Suprapubic skin (tissue), 3 donors: ENCODE measurements around the gene IVD.

Experiments used
- POLR2A ChIP-seq, 2 donors: fragments of 450-650 bp; IDR thresholded peaks; one replicate each; pipeline ENCODE4 v1.6.1; 2017; ENCODE audit warnings: antibody characterized with exemption in 2 of 2, mild to moderate bottlenecking in 2 of 2, moderate library complexity in 2 of 2
- TF ChIP-seq, protein P1 (sequence below), 2 donors: fragments of 200-600 bp in 1 of 2; fragments of 450-650 bp in 1 of 2; sonication (generic) in 1 of 2; IDR thresholded peaks; one replicate each; pipeline ENCODE4 v1.5.1; 2016 to 2019; ENCODE audit warnings: antibody characterized with exemption in 2 of 2, mild to moderate bottlenecking in 1 of 2, moderate library complexity in 1 of 2

DNA sequence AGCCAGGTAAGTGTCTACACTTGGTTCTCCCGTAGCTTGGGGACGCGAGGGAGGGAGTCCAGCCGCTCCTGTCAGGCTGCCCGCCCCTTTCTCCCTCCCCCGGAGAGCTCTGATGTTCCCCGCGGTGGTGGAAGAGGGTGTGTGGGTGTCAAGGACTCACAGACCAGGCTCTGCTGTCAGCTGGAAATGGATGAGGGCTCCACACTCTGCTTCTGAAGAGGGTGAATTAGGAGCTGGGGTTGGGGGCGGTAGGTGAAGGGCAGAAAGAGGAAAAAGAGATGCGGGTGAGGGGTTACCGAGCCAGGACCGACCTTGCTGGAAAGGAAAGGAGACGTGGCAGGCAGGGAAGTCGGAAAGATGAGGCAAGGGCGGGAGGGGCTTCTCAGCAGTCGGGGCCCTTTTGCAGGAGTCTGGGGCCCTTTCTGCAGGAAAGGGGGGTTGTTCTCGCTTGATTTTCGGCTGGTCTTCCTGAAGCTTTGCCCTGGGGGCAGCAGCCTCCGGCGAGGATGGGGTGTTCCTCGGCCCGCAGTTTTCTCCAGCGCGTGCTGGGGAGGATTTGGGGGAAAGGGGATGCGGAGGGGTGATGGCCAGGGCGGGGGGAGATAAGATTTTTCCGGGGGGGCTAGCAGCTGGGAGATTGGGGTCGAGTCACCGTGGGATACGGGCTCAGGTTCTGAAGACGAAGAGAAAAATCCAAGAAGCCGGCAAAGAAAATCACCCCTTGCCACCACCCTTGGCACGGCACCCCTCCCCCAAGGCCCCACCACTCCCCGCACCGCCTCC lies 34.6 kb downstream of the IVD start:
- TF ChIP-seq, protein P1, sequence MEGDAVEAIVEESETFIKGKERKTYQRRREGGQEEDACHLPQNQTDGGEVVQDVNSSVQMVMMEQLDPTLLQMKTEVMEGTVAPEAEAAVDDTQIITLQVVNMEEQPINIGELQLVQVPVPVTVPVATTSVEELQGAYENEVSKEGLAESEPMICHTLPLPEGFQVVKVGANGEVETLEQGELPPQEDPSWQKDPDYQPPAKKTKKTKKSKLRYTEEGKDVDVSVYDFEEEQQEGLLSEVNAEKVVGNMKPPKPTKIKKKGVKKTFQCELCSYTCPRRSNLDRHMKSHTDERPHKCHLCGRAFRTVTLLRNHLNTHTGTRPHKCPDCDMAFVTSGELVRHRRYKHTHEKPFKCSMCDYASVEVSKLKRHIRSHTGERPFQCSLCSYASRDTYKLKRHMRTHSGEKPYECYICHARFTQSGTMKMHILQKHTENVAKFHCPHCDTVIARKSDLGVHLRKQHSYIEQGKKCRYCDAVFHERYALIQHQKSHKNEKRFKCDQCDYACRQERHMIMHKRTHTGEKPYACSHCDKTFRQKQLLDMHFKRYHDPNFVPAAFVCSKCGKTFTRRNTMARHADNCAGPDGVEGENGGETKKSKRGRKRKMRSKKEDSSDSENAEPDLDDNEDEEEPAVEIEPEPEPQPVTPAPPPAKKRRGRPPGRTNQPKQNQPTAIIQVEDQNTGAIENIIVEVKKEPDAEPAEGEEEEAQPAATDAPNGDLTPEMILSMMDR (IDR thresholded peaks at IDR 0.05), result no peak
- no peak for TF ChIP-seq POLR2A (IDR thresholded peaks at IDR 0.05)
